ENCODE measurements around the gene WNT3A.

The WNT3A gene

GRCh38 chr1:228048659-228049298 lies 42.0 kb downstream of the WNT3A start:
- DNase-seq (ENCODE audit: low spot score) = no peak

- DNase-seq (ENCODE audit: low spot score) = no peak
Measured at GRCh38 chr1:228050571-228051231, 43.9 kb downstream of the WNT3A start.

- DNase-seq (ENCODE audit: low spot score) = no peak
Measured at GRCh38 chr1:228058172-228058948, 51.6 kb downstream of the WNT3A start.

GRCh38 chr1:228058949-228059633 lies 52.3 kb downstream of the WNT3A start:
- DNase-seq (ENCODE audit: low spot score) = no peak

GRCh38 chr1:228059634-228060457 lies 53.0 kb downstream of the WNT3A start:
- DNase-seq (ENCODE audit: low spot score) = peak; percentile 72

- DNase-seq (ENCODE audit: low spot score) = no peak
Measured at GRCh38 chr1:228060458-228061190, 53.8 kb downstream of the WNT3A start.

GRCh38 chr1:228061411-228062084 lies 54.8 kb downstream of the WNT3A start:
- no peak for DNase-seq (ENCODE audit: low spot score)

- no peak for DNase-seq (ENCODE audit: low spot score)
Measured at GRCh38 chr1:228062085-228062791, 55.4 kb downstream of the WNT3A start.

- no peak for DNase-seq (ENCODE audit: low spot score)
Measured at GRCh38 chr1:228062812-228063211, 56.0 kb downstream of the WNT3A start.

- no peak for DNase-seq (ENCODE audit: low spot score)
Measured at GRCh38 chr1:228063251-228064191, 56.7 kb downstream of the WNT3A start.

- DNase-seq (ENCODE audit: low spot score) = no peak
Measured at GRCh38 chr1:228064296-228064695, 57.5 kb downstream of the WNT3A start.

GRCh38 chr1:228064741-228065542 lies 58.1 kb downstream of the WNT3A start:
- DNase-seq (ENCODE audit: low spot score) = no peak

GRCh38 chr1:228065543-228066347 lies 58.9 kb downstream of the WNT3A start:
- DNase-seq (ENCODE audit: low spot score) = no peak

- no peak for DNase-seq (ENCODE audit: low spot score)
Measured at GRCh38 chr1:228066416-228066815, 59.6 kb downstream of the WNT3A start.

- no peak for DNase-seq (ENCODE audit: low spot score)
Measured at GRCh38 chr1:228066891-228067654, 60.3 kb downstream of the WNT3A start.

GRCh38 chr1:228068359-228068758 lies 61.6 kb downstream of the WNT3A start:
- no peak for DNase-seq (ENCODE audit: low spot score)
